Dendritic cell treated with granulocyte-macrophage colony-stimulating factor and Interleukin-4, amounts not matched to agents 40 ng/mL and 50 ng/mL, for 4 days (primary cell): ENCODE measurements around the gene FLNB.

ENCODE experiments used
- H3K27ac Mint-ChIP-seq: one replicate; pipeline ENCODE4 v1.8.0; 2022; ENCODE audit warnings: mild to moderate bottlenecking, mixed read lengths
- H3K27me3 Mint-ChIP-seq: one replicate; pipeline ENCODE4 v1.8.0; 2022; ENCODE audit warnings: mild to moderate bottlenecking, mixed read lengths
- H3K36me3 Mint-ChIP-seq: one replicate; pipeline ENCODE4 v1.8.0; 2022; ENCODE audit warnings: low read depth, mixed read lengths
- H3K4me1 Mint-ChIP-seq: one replicate; pipeline ENCODE4 v1.8.0; 2022; ENCODE audit warnings: low read depth, mixed read lengths
- H3K4me3 Mint-ChIP-seq: one replicate; pipeline ENCODE4 v1.8.0; 2022; ENCODE audit warnings: mild to moderate bottlenecking, moderate library complexity, mixed read lengths
- H3K9me3 Mint-ChIP-seq: one replicate; pipeline ENCODE4 v1.8.0; 2022; ENCODE audit warnings: mixed read lengths
- intact Hi-C: fragments of 100-400 bp; cut with micrococcal nuclease; formaldehyde crosslinking; loops from one replicate; pipeline ENCODE4 v1.15.0; 2022

Gene FLNB

GRCh38 chr3:57971975-57972374 lies 36.2 kb upstream of the FLNB start:
- H3K27ac Mint-ChIP-seq: no peak overlapping the region
- intact Hi-C loops: no loop called here
- no peaks in the 10 kb centered on the region for H3K36me3 Mint-ChIP-seq
- H3K4me3 Mint-ChIP-seq: no peak overlapping the region
- H3K4me1 Mint-ChIP-seq: peaks cover 39% of the 10 kb centered on the region
- H3K27me3 Mint-ChIP-seq: peaks cover 11% of the 10 kb centered on the region
- no peaks in the 10 kb centered on the region for H3K9me3 Mint-ChIP-seq

DNA sequence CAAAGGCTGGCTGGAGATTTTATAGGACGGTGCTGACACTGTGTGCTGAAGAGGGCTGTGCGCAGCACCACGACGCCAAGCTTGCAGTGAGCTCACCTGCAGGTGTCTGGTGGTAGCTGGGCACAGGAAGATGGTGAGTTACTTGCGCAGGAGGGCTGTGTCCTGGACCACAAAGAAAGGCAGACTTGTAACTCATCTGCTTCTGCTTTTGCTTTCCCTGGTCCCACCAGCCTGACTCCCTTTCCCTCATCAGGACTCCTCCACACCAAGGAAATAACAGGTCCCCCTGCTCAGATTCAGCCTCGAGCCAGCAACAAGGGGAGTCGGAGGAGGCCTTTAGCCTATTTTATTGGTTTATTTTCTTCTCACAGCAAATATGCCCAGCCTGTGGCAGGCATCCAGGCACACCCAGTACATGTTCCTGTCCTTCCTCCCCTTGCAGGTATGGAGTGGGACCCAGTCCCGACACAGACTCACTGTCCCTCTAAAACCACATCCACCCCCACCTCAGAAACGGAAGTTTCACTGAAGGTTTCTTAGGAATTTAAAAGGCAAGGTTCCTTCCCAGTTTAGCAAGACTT lies 35.6 kb upstream of the FLNB start:
- no peak overlapping the region for H3K27ac Mint-ChIP-seq
- no peaks in the 10 kb centered on the region for H3K9me3 Mint-ChIP-seq
- H3K27me3 Mint-ChIP-seq: peaks cover 11% of the 10 kb centered on the region
- no peaks in the 10 kb centered on the region for H3K36me3 Mint-ChIP-seq
- intact Hi-C loops: no loop called here
- H3K4me3 Mint-ChIP-seq: no peak overlapping the region
- H3K4me1 Mint-ChIP-seq: peaks cover 39% of the 10 kb centered on the region

DNA sequence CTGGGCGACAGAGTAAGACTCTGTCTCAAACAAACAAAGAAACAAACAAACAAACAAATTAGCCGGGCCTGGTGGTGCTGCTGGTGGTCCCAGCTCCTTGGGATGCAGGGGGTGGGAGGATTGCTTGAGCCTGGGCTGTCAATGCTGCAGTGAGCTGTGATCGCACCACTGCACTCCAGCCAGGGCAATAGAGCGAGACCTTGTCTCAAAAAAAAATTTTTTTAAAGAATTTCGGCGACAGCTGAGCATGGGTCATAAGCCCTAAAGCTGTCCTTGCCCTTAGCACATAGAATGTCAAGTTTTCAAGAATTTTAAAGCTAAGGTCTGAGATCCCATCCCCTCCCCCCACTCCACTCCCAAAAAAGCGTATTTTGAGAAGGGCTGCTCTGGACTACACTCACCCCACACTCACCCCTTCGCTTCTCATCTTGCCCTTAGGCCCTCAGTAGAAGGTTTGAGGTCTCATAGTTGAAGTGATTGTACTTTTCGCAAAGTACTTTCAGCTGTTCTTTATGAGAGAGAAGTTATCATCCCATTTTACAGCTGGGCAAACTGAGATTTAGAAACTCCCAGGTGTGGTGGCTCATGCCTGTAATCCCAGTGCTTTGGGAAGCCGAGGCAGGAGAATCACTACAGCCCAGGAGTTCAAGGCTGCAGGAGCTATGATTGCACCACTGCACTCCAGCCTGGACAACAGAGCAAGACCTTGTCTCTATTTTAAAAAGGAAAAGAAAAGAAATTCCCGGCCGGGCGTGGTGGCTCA lies 34.3 kb upstream of the FLNB start:
- intact Hi-C loops: no loop called here
- peaks cover 45% of the 10 kb centered on the region for H3K4me1 Mint-ChIP-seq
- no peaks in the 10 kb centered on the region for H3K9me3 Mint-ChIP-seq
- no peak overlapping the region for H3K27ac Mint-ChIP-seq
- no peaks in the 10 kb centered on the region for H3K36me3 Mint-ChIP-seq
- H3K4me3 Mint-ChIP-seq: no peak overlapping the region
- peaks cover 13% of the 10 kb centered on the region for H3K27me3 Mint-ChIP-seq

GRCh38 chr3:57974796-57975388 lies 33.3 kb upstream of the FLNB start:
- peaks cover 10% of the 10 kb centered on the region for H3K27me3 Mint-ChIP-seq
- H3K4me3 Mint-ChIP-seq: no peak overlapping the region
- intact Hi-C loops: no loop called here
- peak overlapping the region; percentile 8 for H3K27ac Mint-ChIP-seq
- peaks cover 42% of the 10 kb centered on the region for H3K4me1 Mint-ChIP-seq
- no peaks in the 10 kb centered on the region for H3K9me3 Mint-ChIP-seq
- no peaks in the 10 kb centered on the region for H3K36me3 Mint-ChIP-seq

- Mint-ChIP-seq H3K36me3 (no peaks in the 10 kb centered on the region), H3K9me3 (no peaks in the 10 kb centered on the region), H3K27me3 (peaks cover 5% of the 10 kb centered on the region), H3K27ac (no peak overlapping the region), H3K4me1 (peaks cover 53% of the 10 kb centered on the region), H3K4me3 (no peak overlapping the region)
- intact Hi-C loops: no loop called here
These were observed 30.4 kb upstream of the FLNB start for GRCh38 chr3:57977818-57978235.

DNA sequence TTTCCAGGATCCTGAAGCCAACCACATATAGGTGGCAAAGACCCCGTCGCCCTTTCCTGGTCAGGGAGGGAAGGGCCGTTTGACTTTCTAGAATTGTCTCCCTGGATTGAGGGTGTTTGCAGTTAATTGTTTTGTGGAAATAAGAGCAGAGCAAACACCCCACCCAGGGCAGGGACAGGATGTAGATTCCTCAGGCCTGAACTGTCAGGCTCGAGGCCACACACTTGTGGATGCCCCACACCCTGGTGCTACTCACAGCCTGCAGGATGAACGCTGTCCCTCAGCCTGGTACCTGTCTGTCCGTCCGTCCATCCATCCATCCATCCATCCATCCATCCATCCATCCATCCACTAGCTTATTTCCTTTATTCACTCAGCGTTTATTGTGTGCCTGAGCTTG lies 29.9 kb upstream of the FLNB start:
- Mint-ChIP-seq H3K9me3 (no peaks in the 10 kb centered on the region), H3K27ac (no peak overlapping the region), H3K36me3 (no peaks in the 10 kb centered on the region), H3K4me3 (no peak overlapping the region), H3K27me3 (peaks cover 4% of the 10 kb centered on the region), H3K4me1 (peaks cover 53% of the 10 kb centered on the region)
- intact Hi-C loops: no loop called here

GRCh38 chr3:57980416-57980815 lies 27.8 kb upstream of the FLNB start:
- Mint-ChIP-seq H3K36me3 (no peaks in the 10 kb centered on the region), H3K27ac (no peak overlapping the region), H3K9me3 (no peaks in the 10 kb centered on the region), H3K4me1 (peaks cover 56% of the 10 kb centered on the region), H3K4me3 (no peak overlapping the region), H3K27me3 (peaks cover 5% of the 10 kb centered on the region)
- intact Hi-C loops: no loop called here

GRCh38 chr3:57981483-57982087 lies 26.6 kb upstream of the FLNB start:
- peaks cover 11% of the 10 kb centered on the region for H3K27me3 Mint-ChIP-seq
- no peaks in the 10 kb centered on the region for H3K36me3 Mint-ChIP-seq
- intact Hi-C loops: no loop called here
- H3K27ac Mint-ChIP-seq: no peak overlapping the region
- no peaks in the 10 kb centered on the region for H3K9me3 Mint-ChIP-seq
- H3K4me3 Mint-ChIP-seq: no peak overlapping the region
- H3K4me1 Mint-ChIP-seq: peaks cover 67% of the 10 kb centered on the region

- no peaks in the 10 kb centered on the region for H3K36me3 Mint-ChIP-seq
- peak overlapping the region; percentile 37 for H3K4me3 Mint-ChIP-seq
- H3K27me3 Mint-ChIP-seq: peaks cover 14% of the 10 kb centered on the region
- H3K4me1 Mint-ChIP-seq: peaks cover 70% of the 10 kb centered on the region
- H3K9me3 Mint-ChIP-seq: no peaks in the 10 kb centered on the region
- intact Hi-C loops: no loop called here
- H3K27ac Mint-ChIP-seq: peak overlapping the region; percentile 71
These were observed 25.5 kb upstream of the FLNB start for GRCh38 chr3:57982561-57983243.

DNA sequence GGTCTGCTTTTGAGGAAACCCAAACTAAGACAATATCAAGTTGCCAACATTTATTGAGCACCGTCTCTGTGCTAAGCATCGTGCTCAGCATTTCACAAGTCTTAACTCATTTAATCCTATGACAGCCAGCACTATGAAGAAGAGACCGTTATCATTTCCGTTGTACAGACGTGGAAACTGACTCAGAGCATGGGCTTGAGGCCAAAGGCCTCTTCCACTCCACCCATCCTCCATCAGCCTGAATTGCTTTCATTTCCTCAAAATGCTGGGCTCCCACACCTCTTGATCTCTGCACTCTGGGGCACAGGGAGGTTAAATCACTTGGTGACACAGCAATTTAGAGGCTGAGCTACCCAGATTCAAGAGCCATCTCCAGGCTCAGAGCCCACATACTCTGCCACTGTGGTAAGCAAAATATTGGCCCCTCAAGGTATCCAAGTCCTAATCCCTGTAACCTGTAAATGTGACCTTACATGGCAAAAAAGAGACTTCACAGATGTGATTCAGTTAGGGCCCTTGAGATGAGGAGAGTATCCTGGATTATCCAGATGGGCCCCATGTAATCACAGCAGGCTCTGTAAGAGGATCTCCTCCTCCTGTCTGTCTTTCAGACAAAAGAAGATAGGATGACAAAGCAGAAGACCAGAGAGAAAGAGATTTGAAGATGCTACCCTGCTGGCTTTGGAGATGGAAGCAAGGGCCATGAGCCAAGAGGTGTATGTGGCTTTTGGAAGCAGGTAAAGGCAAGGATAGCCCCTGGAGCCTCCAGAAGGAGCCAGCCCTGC lies 24.3 kb upstream of the FLNB start:
- peak overlapping the region; percentile 71 for H3K27ac Mint-ChIP-seq
- H3K9me3 Mint-ChIP-seq: no peaks in the 10 kb centered on the region
- H3K36me3 Mint-ChIP-seq: no peaks in the 10 kb centered on the region
- peaks cover 9% of the 10 kb centered on the region for H3K27me3 Mint-ChIP-seq
- peaks cover 65% of the 10 kb centered on the region for H3K4me1 Mint-ChIP-seq
- H3K4me3 Mint-ChIP-seq: no peak overlapping the region
- intact Hi-C loops: no loop called here

- Mint-ChIP-seq H3K4me3 (no peak overlapping the region), H3K9me3 (no peaks in the 10 kb centered on the region), H3K36me3 (no peaks in the 10 kb centered on the region), H3K27me3 (peaks cover 12% of the 10 kb centered on the region), H3K27ac (no peak overlapping the region), H3K4me1 (peaks cover 69% of the 10 kb centered on the region)
- intact Hi-C loops: no loop called here
These were observed 22.8 kb upstream of the FLNB start for GRCh38 chr3:57985176-57985983.

- Mint-ChIP-seq H3K36me3 (no peaks in the 10 kb centered on the region), H3K4me1 (peaks cover 64% of the 10 kb centered on the region), H3K9me3 (no peaks in the 10 kb centered on the region), H3K4me3 (no peak overlapping the region), H3K27ac (no peak overlapping the region), H3K27me3 (peaks cover 14% of the 10 kb centered on the region)
- intact Hi-C loops: no loop called here
These were observed 22.3 kb upstream of the FLNB start for GRCh38 chr3:57985984-57986246.

DNA sequence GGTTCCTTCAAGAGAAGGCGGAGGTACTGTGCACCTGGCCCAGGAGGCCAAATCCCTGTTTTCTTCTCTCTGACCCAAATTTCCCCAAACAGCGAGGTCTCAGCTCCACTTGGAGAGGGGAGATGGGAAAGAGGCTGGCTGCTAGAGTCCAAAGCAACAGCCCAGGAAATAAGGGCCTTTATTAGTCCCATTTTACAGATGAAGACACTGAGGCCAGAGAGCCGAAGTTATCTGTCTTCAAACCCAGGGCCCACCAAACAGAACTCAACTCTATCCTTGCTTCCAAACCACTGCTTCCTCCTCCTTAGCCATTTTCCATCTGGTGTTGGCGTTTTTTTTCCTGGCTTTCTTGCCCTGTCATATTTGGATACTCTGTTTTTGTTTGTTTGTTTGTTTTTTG lies 22.0 kb upstream of the FLNB start:
- peaks cover 14% of the 10 kb centered on the region for H3K27me3 Mint-ChIP-seq
- no peaks in the 10 kb centered on the region for H3K9me3 Mint-ChIP-seq
- H3K4me3 Mint-ChIP-seq: no peak overlapping the region
- intact Hi-C loops: no loop called here
- no peaks in the 10 kb centered on the region for H3K36me3 Mint-ChIP-seq
- peaks cover 61% of the 10 kb centered on the region for H3K4me1 Mint-ChIP-seq
- no peak overlapping the region for H3K27ac Mint-ChIP-seq
